Ishikawa (cell line): ENCODE results near the gene KCNG4.
A peak's percentile ranks its signal among the peaks of the same experiment; 100 is the strongest.

Experiments used
- CEBPB ChIP-seq: IDR thresholded peaks from 2 replicates; pipeline ENCODE4 v1.6.1; 2012
- CREB1 ChIP-seq: IDR thresholded peaks from 2 replicates; pipeline ENCODE4 v1.6.1; 2012; ENCODE audit warnings: low read depth
- EGR1 ChIP-seq: IDR thresholded peaks from 2 replicates; pipeline ENCODE4 v1.6.1; 2012
- EP300 ChIP-seq: IDR thresholded peaks from 2 replicates; pipeline ENCODE4 v1.6.1; 2012; ENCODE audit warnings: borderline replicate concordance
- FOXM1 ChIP-seq: IDR thresholded peaks from 2 replicates; pipeline ENCODE4 v1.6.1; 2012; ENCODE audit warnings: low read depth, borderline replicate concordance
- MAX ChIP-seq: IDR thresholded peaks from 2 replicates; pipeline ENCODE4 v1.6.1; 2012
- NFIC ChIP-seq: IDR thresholded peaks from 2 replicates; pipeline ENCODE4 v1.6.1; 2012
- RAD21 ChIP-seq: IDR thresholded peaks from 2 replicates; pipeline ENCODE4 v1.6.1; 2012; ENCODE audit warnings: low read depth
- REST ChIP-seq: IDR thresholded peaks from 2 replicates; pipeline ENCODE4 v1.6.1; 2012; ENCODE audit warnings: low read depth, mild to moderate bottlenecking
- TAF1 ChIP-seq: IDR thresholded peaks from 2 replicates; pipeline ENCODE4 v1.6.1; 2012; ENCODE audit warnings: low read depth, mild to moderate bottlenecking
- TCF12 ChIP-seq: IDR thresholded peaks from 2 replicates; pipeline ENCODE4 v1.6.1; 2012; ENCODE audit warnings: low read depth
- TEAD4 ChIP-seq: IDR thresholded peaks from 2 replicates; pipeline ENCODE4 v1.6.1; 2012
- USF1 ChIP-seq: IDR thresholded peaks from 2 replicates; pipeline ENCODE4 v1.6.1; 2012
- YY1 ChIP-seq: IDR thresholded peaks from 2 replicates; pipeline ENCODE4 v1.6.1; 2012; ENCODE audit warnings: low read depth
- ZBTB7A ChIP-seq: IDR thresholded peaks from 2 replicates; pipeline ENCODE4 v1.6.1; 2012; ENCODE audit warnings: low read depth

Gene KCNG4

GRCh38 chr16:84177741-84178073, 62.1 kb downstream of the KCNG4 start:
- TF ChIP-seq REST = no peak
- no peak for TF ChIP-seq EGR1
- TF ChIP-seq NFIC = no peak
- no peak for TF ChIP-seq CEBPB
- TF ChIP-seq TEAD4 = no peak
- TF ChIP-seq CREB1 = no peak
- TF ChIP-seq EP300 = no peak
- no peak for TF ChIP-seq USF1
- no peak for TF ChIP-seq RAD21

GRCh38 chr16:84176192-84177053, 63.4 kb downstream of the KCNG4 start:
- no peak for TF ChIP-seq REST
- no peak for TF ChIP-seq MAX
- TF ChIP-seq RAD21 = no peak
- TF ChIP-seq TEAD4 = no peak
- no peak for TF ChIP-seq EGR1
- no peak for TF ChIP-seq TAF1
- TF ChIP-seq CREB1 = no peak
- no peak for TF ChIP-seq NFIC
- TF ChIP-seq TCF12 = no peak
- no peak for TF ChIP-seq YY1
- no peak for TF ChIP-seq USF1
- no peak for TF ChIP-seq ZBTB7A
- TF ChIP-seq FOXM1 = no peak
- TF ChIP-seq CEBPB = no peak
- TF ChIP-seq EP300 = no peak

GRCh38 chr16:84175350-84176081, 64.3 kb downstream of the KCNG4 start:
- TF ChIP-seq ZBTB7A (no peak), NFIC (no peak), MAX (0 out of 2 replicates have a peak, but pooled peaks have one; percentile 18), RAD21 (peak; percentile 70; the same call in 1 of the 2 replicates), TEAD4 (no peak)

GRCh38 chr16:84174396-84174795, 65.4 kb downstream of the KCNG4 start:
- no peak for TF ChIP-seq ZBTB7A

- no peak for TF ChIP-seq MAX
- TF ChIP-seq TCF12 = no peak
- TF ChIP-seq TEAD4 = no peak
- TF ChIP-seq TAF1 = no peak
- TF ChIP-seq CREB1 = no peak
- TF ChIP-seq FOXM1 = no peak
- no peak for TF ChIP-seq CEBPB
- no peak for TF ChIP-seq REST
- TF ChIP-seq EP300 = no peak
- TF ChIP-seq EGR1 = no peak
- no peak for TF ChIP-seq ZBTB7A
- TF ChIP-seq USF1 = no peak
- no peak for TF ChIP-seq NFIC
- TF ChIP-seq YY1 = no peak
- no peak for TF ChIP-seq RAD21
Measured at GRCh38 chr16:84169765-84170310, 70.0 kb downstream of the KCNG4 start.
